Activated T-cell treated with anti-CD3 and anti-CD28 coated beads, Interleukin-2, amount 50 U/mL, for 24 hours (primary cell): Measurements from ENCODE around the gene GTF2A1.
A peak's percentile ranks its signal among the peaks of the same experiment; 100 is the strongest.
"Not testable (repeated sequence)": the region's sequence is repeated elsewhere in the genome, so short reads cannot be mapped to it uniquely, and the experiment has no call there.

Experiments used
- DNase-seq: peaks from one replicate; pipeline ENCODE4 v3.0.0-alpha.2; 2020
- H3K27ac Mint-ChIP-seq: 2 replicates; pipeline ENCODE4 v1.8.0; 2020; ENCODE audit warnings: mild to moderate bottlenecking, mixed read lengths
- H3K27me3 Mint-ChIP-seq: 2 replicates; pipeline ENCODE4 v1.8.0; 2020; ENCODE audit warnings: mixed read lengths
- H3K36me3 Mint-ChIP-seq: 2 replicates; pipeline ENCODE4 v1.8.0; 2020; ENCODE audit warnings: low read depth, mixed read lengths
- H3K4me1 Mint-ChIP-seq: 2 replicates; pipeline ENCODE4 v1.8.0; 2020; ENCODE audit warnings: low read depth, mixed read lengths
- H3K4me3 Mint-ChIP-seq: 2 replicates; pipeline ENCODE4 v1.8.0; 2020; ENCODE audit warnings: mild to moderate bottlenecking, moderate library complexity, mixed read lengths
- H3K9me3 Mint-ChIP-seq: 2 replicates; pipeline ENCODE4 v1.8.0; 2020; ENCODE audit warnings: mixed read lengths

The GTF2A1 gene

GRCh38 chr14:81245771-81246170, 25.0 kb upstream of the GTF2A1 start:
- H3K27me3 Mint-ChIP-seq, result no peaks in the 10 kb centered on the region
- no peak overlapping the region for H3K4me3 Mint-ChIP-seq
- peaks cover 8% of the 10 kb centered on the region for H3K9me3 Mint-ChIP-seq
- DNase-seq, result no peak
- no peak overlapping the region for H3K27ac Mint-ChIP-seq
- H3K36me3 Mint-ChIP-seq, result peaks cover 2% of the 10 kb centered on the region
- H3K4me1 Mint-ChIP-seq, result no peaks in the 10 kb centered on the region

- not testable (repeated sequence) for H3K4me3 Mint-ChIP-seq, H3K9me3 Mint-ChIP-seq, H3K27me3 Mint-ChIP-seq, H3K36me3 Mint-ChIP-seq, H3K4me1 Mint-ChIP-seq, H3K27ac Mint-ChIP-seq, DNase-seq
Observed at GRCh38 chr14:81244431-81244830, 23.7 kb upstream of the GTF2A1 start.

GRCh38 chr14:81243499-81243898, 22.7 kb upstream of the GTF2A1 start:
- Mint-ChIP-seq H3K4me3 (no peak overlapping the region), H3K4me1 (no peaks in the 10 kb centered on the region), H3K27ac (no peak overlapping the region), H3K27me3 (no peaks in the 10 kb centered on the region), H3K36me3 (peaks cover 2% of the 10 kb centered on the region), H3K9me3 (peaks cover 8% of the 10 kb centered on the region)
- DNase-seq, result no peak

DNA sequence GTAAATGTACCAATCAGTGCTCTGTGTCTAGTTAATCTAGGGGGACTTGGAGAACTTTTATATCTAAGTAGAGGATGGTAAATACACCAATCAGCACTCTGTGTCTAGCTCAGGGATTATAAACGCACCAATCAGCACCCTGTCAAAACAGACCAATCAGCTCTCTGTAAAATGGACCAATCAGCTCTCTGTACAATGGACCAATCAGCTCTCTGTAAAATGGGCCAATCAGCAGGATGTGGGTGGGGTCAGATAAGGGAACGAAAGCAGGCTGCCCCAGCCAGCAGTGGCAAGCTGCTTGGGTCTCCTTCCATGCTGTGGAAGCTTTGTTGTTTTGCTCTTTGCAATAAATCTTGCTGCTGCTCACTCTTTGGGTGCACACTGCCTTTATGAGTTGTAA, 16.1 kb upstream of the GTF2A1 start:
- H3K9me3 Mint-ChIP-seq, DNase-seq, H3K36me3 Mint-ChIP-seq, H3K27me3 Mint-ChIP-seq, H3K27ac Mint-ChIP-seq, H3K4me1 Mint-ChIP-seq, H3K4me3 Mint-ChIP-seq: not testable (repeated sequence)

DNA sequence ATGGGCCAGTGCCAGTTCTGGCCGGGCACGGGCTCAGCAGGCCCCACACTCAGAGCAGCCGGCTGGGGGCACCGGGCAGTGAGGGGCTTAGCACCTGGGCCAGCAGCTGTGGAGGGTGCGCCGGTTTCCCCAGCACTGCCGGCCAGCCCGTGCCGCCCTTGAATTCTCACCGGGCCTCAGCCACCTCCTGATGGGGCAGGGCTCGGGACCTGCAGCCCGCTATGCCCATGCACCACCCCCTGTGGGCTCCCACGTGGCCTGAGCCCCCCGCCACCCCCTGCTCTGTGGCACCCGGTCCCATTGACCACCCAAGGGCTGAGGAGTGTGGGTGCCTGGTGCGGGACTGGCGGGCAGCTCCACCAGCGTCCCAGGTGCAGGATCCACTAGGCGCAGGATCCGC, 15.4 kb upstream of the GTF2A1 start:
- no peak for DNase-seq
- no peaks in the 10 kb centered on the region for H3K36me3 Mint-ChIP-seq
- no peak overlapping the region for H3K4me3 Mint-ChIP-seq
- no peak overlapping the region for H3K27ac Mint-ChIP-seq
- H3K27me3 Mint-ChIP-seq, result no peaks in the 10 kb centered on the region
- peaks cover 4% of the 10 kb centered on the region for H3K4me1 Mint-ChIP-seq
- H3K9me3 Mint-ChIP-seq, result no peaks in the 10 kb centered on the region

DNA sequence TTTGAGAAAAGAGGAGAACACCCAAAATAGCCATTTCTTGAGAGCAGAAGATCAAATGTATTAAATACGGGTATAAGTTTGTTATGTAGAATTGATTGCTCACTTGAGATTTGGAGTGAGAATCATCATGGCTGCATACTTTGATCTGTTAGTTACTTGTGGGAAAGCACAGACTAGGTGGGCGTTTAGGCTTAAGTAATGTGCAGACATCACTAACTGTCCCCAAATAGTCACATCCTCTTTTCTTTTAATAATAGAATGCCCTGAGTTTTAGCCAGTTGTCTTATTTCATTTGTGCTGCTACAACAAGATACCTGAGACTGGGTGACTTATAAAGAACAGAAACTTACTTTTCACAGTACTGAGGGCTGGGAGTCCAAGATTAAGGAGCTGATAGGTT, 14.3 kb upstream of the GTF2A1 start:
- H3K4me3 Mint-ChIP-seq, result no peak overlapping the region
- DNase-seq, result no peak
- no peak overlapping the region for H3K27ac Mint-ChIP-seq
- H3K36me3 Mint-ChIP-seq, result no peaks in the 10 kb centered on the region
- H3K4me1 Mint-ChIP-seq, result peaks cover 4% of the 10 kb centered on the region
- H3K9me3 Mint-ChIP-seq, result no peaks in the 10 kb centered on the region
- no peaks in the 10 kb centered on the region for H3K27me3 Mint-ChIP-seq

GRCh38 chr14:81234278-81234677, 13.5 kb upstream of the GTF2A1 start:
- peaks cover 4% of the 10 kb centered on the region for H3K4me1 Mint-ChIP-seq
- no peaks in the 10 kb centered on the region for H3K27me3 Mint-ChIP-seq
- H3K36me3 Mint-ChIP-seq, result no peaks in the 10 kb centered on the region
- no peak overlapping the region for H3K4me3 Mint-ChIP-seq
- H3K9me3 Mint-ChIP-seq, result no peaks in the 10 kb centered on the region
- no peak for DNase-seq
- no peak overlapping the region for H3K27ac Mint-ChIP-seq

- Mint-ChIP-seq H3K9me3 (no peaks in the 10 kb centered on the region), H3K4me3 (no peak overlapping the region), H3K27ac (no peak overlapping the region), H3K4me1 (peaks cover 4% of the 10 kb centered on the region), H3K36me3 (no peaks in the 10 kb centered on the region), H3K27me3 (no peaks in the 10 kb centered on the region)
- DNase-seq, result no peak
Observed at GRCh38 chr14:81233615-81234014, 12.9 kb upstream of the GTF2A1 start.

DNA sequence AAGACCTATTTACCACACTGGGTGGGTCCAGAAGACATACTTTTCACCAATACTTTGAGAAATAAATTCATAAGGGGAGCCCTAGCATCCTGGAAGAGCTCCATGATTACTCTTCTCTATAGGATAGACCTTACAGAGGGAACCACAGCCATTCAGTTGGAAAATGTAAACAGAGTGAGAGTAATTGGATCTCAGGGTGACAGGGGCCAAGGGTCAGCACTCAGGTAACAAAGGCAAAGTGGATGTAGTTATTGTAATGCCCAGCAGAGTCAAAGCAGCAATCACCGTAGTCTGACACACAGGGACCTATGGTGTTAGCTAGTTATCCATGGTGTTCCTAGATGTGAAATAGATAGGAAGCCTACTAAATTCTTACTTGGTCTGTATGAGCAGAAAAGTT, 10.8 kb upstream of the GTF2A1 start:
- Mint-ChIP-seq H3K4me1 (peaks cover 4% of the 10 kb centered on the region), H3K27ac (no peak overlapping the region), H3K9me3 (no peaks in the 10 kb centered on the region), H3K36me3 (no peaks in the 10 kb centered on the region), H3K4me3 (no peak overlapping the region), H3K27me3 (no peaks in the 10 kb centered on the region)
- no peak for DNase-seq

GRCh38 chr14:81224222-81224621, 3.5 kb upstream of the GTF2A1 start:
- Mint-ChIP-seq H3K4me1 (peaks cover 12% of the 10 kb centered on the region), H3K27ac (no peak overlapping the region), H3K9me3 (peaks cover 6% of the 10 kb centered on the region), H3K27me3 (no peaks in the 10 kb centered on the region), H3K36me3 (peaks cover 10% of the 10 kb centered on the region), H3K4me3 (no peak overlapping the region)
- no peak for DNase-seq

- DNase-seq, H3K27me3 Mint-ChIP-seq, H3K4me3 Mint-ChIP-seq, H3K27ac Mint-ChIP-seq, H3K9me3 Mint-ChIP-seq: not testable (repeated sequence)
- Mint-ChIP-seq H3K36me3 (peaks cover 12% of the 10 kb centered on the region), H3K4me1 (peaks cover 12% of the 10 kb centered on the region)
Observed at GRCh38 chr14:81223788-81224187, 3.0 kb upstream of the GTF2A1 start.

- H3K4me1 Mint-ChIP-seq, result peaks cover 21% of the 10 kb centered on the region
- H3K4me3 Mint-ChIP-seq, result no peak overlapping the region
- peaks cover 18% of the 10 kb centered on the region for H3K36me3 Mint-ChIP-seq
- H3K27me3 Mint-ChIP-seq, result no peaks in the 10 kb centered on the region
- DNase-seq, result no peak
- H3K27ac Mint-ChIP-seq, result no peak overlapping the region
- H3K9me3 Mint-ChIP-seq, result peaks cover 6% of the 10 kb centered on the region
Observed at GRCh38 chr14:81222691-81223090, 1.9 kb upstream of the GTF2A1 start.

DNA sequence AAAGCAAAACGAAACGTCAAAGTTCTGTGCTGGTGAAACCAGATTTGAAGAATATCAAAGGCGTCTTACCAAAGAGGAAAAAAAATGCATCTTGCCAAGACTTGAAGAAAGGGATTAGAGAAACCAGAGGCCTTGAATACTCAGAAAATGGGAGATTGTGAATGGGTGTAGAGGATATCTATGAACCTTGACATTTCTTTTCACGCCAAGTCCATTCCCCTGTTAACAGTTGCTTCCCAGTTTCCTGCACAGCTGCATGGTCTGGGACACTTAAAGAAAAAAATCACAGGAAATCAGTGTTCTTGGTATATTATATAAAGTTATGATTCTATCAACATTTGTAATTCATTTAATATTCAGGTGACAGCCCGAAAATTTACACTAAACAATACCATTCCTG, 1.4 kb upstream of the GTF2A1 start:
- H3K4me3 Mint-ChIP-seq, result peak overlapping the region; percentile 93
- H3K9me3 Mint-ChIP-seq, result peaks cover 6% of the 10 kb centered on the region
- peak overlapping the region; percentile 99 for H3K27ac Mint-ChIP-seq
- DNase-seq, result no peak
- peaks cover 21% of the 10 kb centered on the region for H3K36me3 Mint-ChIP-seq
- H3K27me3 Mint-ChIP-seq, result no peaks in the 10 kb centered on the region
- H3K4me1 Mint-ChIP-seq, result peaks cover 26% of the 10 kb centered on the region

DNA sequence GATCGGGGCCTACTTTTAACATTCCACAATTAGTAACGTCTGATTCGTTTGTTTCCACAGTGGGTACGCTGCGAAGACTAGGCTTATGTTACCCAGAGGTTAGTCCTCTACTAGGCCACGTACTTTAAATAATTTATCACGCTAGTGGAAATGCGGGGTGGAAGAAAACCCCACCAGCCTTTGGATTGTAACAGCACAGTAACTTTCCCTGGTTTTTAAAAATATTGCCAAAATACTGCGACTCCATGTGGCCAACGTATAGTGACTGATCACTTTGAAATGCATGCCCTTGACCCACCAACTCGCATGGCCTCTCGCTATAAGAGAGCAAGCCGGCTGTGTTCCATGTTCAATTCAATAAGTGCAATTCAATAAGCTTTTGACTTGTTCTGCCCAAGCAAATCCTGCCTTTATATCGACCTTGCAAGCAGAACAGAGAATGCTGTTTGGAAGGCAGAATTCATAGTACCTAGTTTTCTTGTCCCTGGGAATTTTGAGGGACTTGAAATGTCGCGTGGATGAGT, 882 bp upstream of the GTF2A1 start:
- H3K9me3 Mint-ChIP-seq, result peaks cover 6% of the 10 kb centered on the region
- H3K36me3 Mint-ChIP-seq, result peaks cover 26% of the 10 kb centered on the region
- peak overlapping the region; percentile 93 for H3K4me3 Mint-ChIP-seq
- DNase-seq, result peak; percentile 37
- H3K4me1 Mint-ChIP-seq, result peaks cover 31% of the 10 kb centered on the region
- H3K27me3 Mint-ChIP-seq, result no peaks in the 10 kb centered on the region
- H3K27ac Mint-ChIP-seq, result peak overlapping the region; percentile 99

DNA sequence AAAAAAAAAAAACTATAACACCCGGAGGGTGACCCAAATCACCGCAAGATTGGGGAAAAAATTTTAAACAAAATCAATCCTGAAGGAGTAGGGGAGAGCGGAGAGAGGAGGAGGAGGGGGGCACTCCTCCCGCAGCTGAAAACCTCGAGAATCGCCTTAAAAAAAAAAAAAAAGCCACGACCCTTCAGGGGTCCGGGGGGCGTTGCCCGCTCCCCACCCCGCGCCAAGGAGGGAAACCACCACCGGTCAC, 254 bp downstream of the GTF2A1 start:
- H3K4me1 Mint-ChIP-seq, result peaks cover 40% of the 10 kb centered on the region
- peak overlapping the region; percentile 93 for H3K4me3 Mint-ChIP-seq
- H3K27me3 Mint-ChIP-seq, result no peaks in the 10 kb centered on the region
- H3K36me3 Mint-ChIP-seq, result peaks cover 37% of the 10 kb centered on the region
- no peak for DNase-seq
- peak overlapping the region; percentile 99 for H3K27ac Mint-ChIP-seq
- H3K9me3 Mint-ChIP-seq, result peaks cover 6% of the 10 kb centered on the region

GRCh38 chr14:81219759-81220579, 790 bp downstream of the GTF2A1 start:
- peaks cover 6% of the 10 kb centered on the region for H3K9me3 Mint-ChIP-seq
- peak overlapping the region; percentile 99 for H3K27ac Mint-ChIP-seq
- peak; percentile 68 for DNase-seq
- H3K27me3 Mint-ChIP-seq, result no peaks in the 10 kb centered on the region
- peaks cover 43% of the 10 kb centered on the region for H3K36me3 Mint-ChIP-seq
- peaks cover 45% of the 10 kb centered on the region for H3K4me1 Mint-ChIP-seq
- peak overlapping the region; percentile 99 for H3K4me3 Mint-ChIP-seq
